ELR (cell line): ENCODE data around the gene PTPRA.

Experiments
- DNase-seq: peaks from one replicate; pipeline ENCODE4 v3.0.0-alpha.2; 2015; ENCODE audit warnings: low read depth

PTPRA gene

GRCh38 chr20:2922957-2923356 is 49.7 kb downstream of the PTPRA start:
- DNase-seq, result no peak

GRCh38 chr20:2930538-2930937 is 57.3 kb downstream of the PTPRA start:
- no peak for DNase-seq

- DNase-seq, result no peak
These were observed 59.2 kb downstream of the PTPRA start for GRCh38 chr20:2932498-2932897.

- no peak for DNase-seq
These were observed 64.6 kb downstream of the PTPRA start for GRCh38 chr20:2937902-2938301.

- DNase-seq, result no peak
These were observed 69.2 kb downstream of the PTPRA start for GRCh38 chr20:2942439-2942838.

GRCh38 chr20:2946988-2947961 is 74.0 kb downstream of the PTPRA start:
- DNase-seq, result no peak

GRCh38 chr20:2948968-2949367 is 75.7 kb downstream of the PTPRA start:
- DNase-seq, result no peak

- no peak for DNase-seq
These were observed 79.5 kb downstream of the PTPRA start for GRCh38 chr20:2952766-2953165.

- DNase-seq, result no peak
These were observed 82.1 kb downstream of the PTPRA start for GRCh38 chr20:2955257-2955970.

GRCh38 chr20:2956480-2956879 is 83.2 kb downstream of the PTPRA start:
- no peak for DNase-seq

GRCh38 chr20:2967841-2968240 is 94.6 kb downstream of the PTPRA start:
- no peak for DNase-seq

- peak; percentile 15 for DNase-seq
These were observed 98.8 kb downstream of the PTPRA start for GRCh38 chr20:2972126-2972525.

GRCh38 chr20:2973574-2973973 is 100.3 kb downstream of the PTPRA start:
- DNase-seq, result no peak

- no peak for DNase-seq
These were observed 105.2 kb downstream of the PTPRA start for GRCh38 chr20:2978519-2978918.

GRCh38 chr20:2981646-2982045 is 108.4 kb downstream of the PTPRA start:
- DNase-seq, result no peak

GRCh38 chr20:2983508-2983907 is 110.2 kb downstream of the PTPRA start:
- DNase-seq, result no peak

GRCh38 chr20:2984028-2984501 is 110.8 kb downstream of the PTPRA start:
- DNase-seq, result no peak

GRCh38 chr20:2984956-2985661 is 111.8 kb downstream of the PTPRA start:
- DNase-seq, result peak; percentile 57

- DNase-seq, result peak; percentile 27
These were observed 113.2 kb downstream of the PTPRA start for GRCh38 chr20:2986466-2986865.

- no peak for DNase-seq
These were observed 114.6 kb downstream of the PTPRA start for GRCh38 chr20:2987861-2988260.

GRCh38 chr20:2991532-2991931 is 118.3 kb downstream of the PTPRA start:
- DNase-seq, result no peak

GRCh38 chr20:2993250-2993649 is 120.0 kb downstream of the PTPRA start:
- DNase-seq, result no peak
